ENCODE measurements around the gene MRPS31.

MRPS31 gene

GRCh38 chr13:40770934-40771618 is at the start of gene MRPS31:
Gene MRPS31 (minus strand): TSS chr13:40771190. CDS start chr13:40771136, 54 bp downstream.
- FAIRE-seq, result peak; percentile 89

GRCh38 chr13:40819797-40820315 is 48.9 kb upstream of the MRPS31 start:
- no peak for FAIRE-seq
- DNase-seq (ENCODE audit: insufficient read length, low spot score), result no peak

More at GRCh38 chr13:40770934-40771618, at the start of gene MRPS31:
- peak; percentile 76 for DNase-seq (ENCODE audit: insufficient read length, low spot score)

GRCh38 chr13:40818926-40819325 is 47.9 kb upstream of the MRPS31 start:
- FAIRE-seq, result no peak
- no peak for DNase-seq (ENCODE audit: insufficient read length, low spot score)

- FAIRE-seq (no peak), DNase-seq (ENCODE audit: insufficient read length, low spot score) (no peak)
These were observed 43.8 kb upstream of the MRPS31 start for GRCh38 chr13:40814803-40815202.

GRCh38 chr13:40813667-40814454 is 42.9 kb upstream of the MRPS31 start:
- DNase-seq (ENCODE audit: insufficient read length, low spot score) (peak; percentile 13), FAIRE-seq (peak; percentile 90)

- FAIRE-seq (no peak), DNase-seq (ENCODE audit: insufficient read length, low spot score) (no peak)
These were observed 41.9 kb upstream of the MRPS31 start for GRCh38 chr13:40812724-40813445.

- FAIRE-seq, result peak; percentile 68
- DNase-seq (ENCODE audit: insufficient read length, low spot score), result no peak
These were observed 41.1 kb upstream of the MRPS31 start for GRCh38 chr13:40812102-40812501.

- FAIRE-seq (no peak), DNase-seq (ENCODE audit: insufficient read length, low spot score) (no peak)
These were observed 38.5 kb upstream of the MRPS31 start for GRCh38 chr13:40809471-40809870.

- DNase-seq (ENCODE audit: insufficient read length, low spot score) (no peak), FAIRE-seq (no peak)
These were observed 35.3 kb upstream of the MRPS31 start for GRCh38 chr13:40806241-40806640.

- DNase-seq (ENCODE audit: insufficient read length, low spot score) (no peak), FAIRE-seq (no peak)
These were observed 32.3 kb upstream of the MRPS31 start for GRCh38 chr13:40803316-40803715.

GRCh38 chr13:40801255-40802217 is 30.5 kb upstream of the MRPS31 start:
- FAIRE-seq (no peak), DNase-seq (ENCODE audit: insufficient read length, low spot score) (no peak)

GRCh38 chr13:40800559-40800958 is 29.6 kb upstream of the MRPS31 start:
- DNase-seq (ENCODE audit: insufficient read length, low spot score) (no peak), FAIRE-seq (no peak)

GRCh38 chr13:40799508-40799907 is 28.5 kb upstream of the MRPS31 start:
- DNase-seq (ENCODE audit: insufficient read length, low spot score) (no peak), FAIRE-seq (peak; percentile 18)

GRCh38 chr13:40798380-40798779 is 27.4 kb upstream of the MRPS31 start:
- no peak for FAIRE-seq
- DNase-seq (ENCODE audit: insufficient read length, low spot score), result no peak

- DNase-seq (ENCODE audit: insufficient read length, low spot score) (no peak), FAIRE-seq (no peak)
These were observed 25.7 kb upstream of the MRPS31 start for GRCh38 chr13:40796649-40797048.

GRCh38 chr13:40794414-40795368 is 23.7 kb upstream of the MRPS31 start:
- FAIRE-seq, result no peak
- DNase-seq (ENCODE audit: insufficient read length, low spot score), result no peak

- FAIRE-seq (no peak), DNase-seq (ENCODE audit: insufficient read length, low spot score) (no peak)
These were observed 22.3 kb upstream of the MRPS31 start for GRCh38 chr13:40793339-40793738.

GRCh38 chr13:40792284-40793051 is 21.5 kb upstream of the MRPS31 start:
- DNase-seq (ENCODE audit: insufficient read length, low spot score), result no peak
- FAIRE-seq, result peak; percentile 86
